NCI-H460 (cell line): ENCODE results near the gene NEK6. TPM values are rescaled to one million over a fixed set of nuclear protein-coding genes. Genes with fewer than 3 reads are reported as not detected.
A peak's percentile ranks its signal among the peaks of the same experiment; 100 is the strongest.

Experiments
- DNase-seq: peaks from one replicate; pipeline ENCODE4 v3.0.0-alpha.2; 2016; ENCODE audit warnings: low read depth; ENCODE audit errors: extremely low read depth
- total RNA-seq: library from RNA; depleted of rRNA; stranded (reverse); fragments of >200 nt; shearing (Covaris generic); gene quantifications from 2 replicates; pipeline ENCODE4 v1.2.3, GENCODE V29; 2014

NEK6 gene
- total RNA-seq, 1 experiment from 2014 or later, result 23.2 TPM

- no peak for DNase-seq
Observed at GRCh38 chr9:124292696-124293593, 35.2 kb downstream of the NEK6 start.

- DNase-seq, result no peak
Observed at GRCh38 chr9:124293718-124294506, 36.2 kb downstream of the NEK6 start.

- no peak for DNase-seq
Observed at GRCh38 chr9:124295159-124295794, 37.5 kb downstream of the NEK6 start.

GRCh38 chr9:124296094-124296493, 38.3 kb downstream of the NEK6 start:
- no peak for DNase-seq

GRCh38 chr9:124296796-124297550, 39.2 kb downstream of the NEK6 start:
- no peak for DNase-seq

GRCh38 chr9:124297551-124297901, 39.8 kb downstream of the NEK6 start:
- DNase-seq, result peak; percentile 41

DNA sequence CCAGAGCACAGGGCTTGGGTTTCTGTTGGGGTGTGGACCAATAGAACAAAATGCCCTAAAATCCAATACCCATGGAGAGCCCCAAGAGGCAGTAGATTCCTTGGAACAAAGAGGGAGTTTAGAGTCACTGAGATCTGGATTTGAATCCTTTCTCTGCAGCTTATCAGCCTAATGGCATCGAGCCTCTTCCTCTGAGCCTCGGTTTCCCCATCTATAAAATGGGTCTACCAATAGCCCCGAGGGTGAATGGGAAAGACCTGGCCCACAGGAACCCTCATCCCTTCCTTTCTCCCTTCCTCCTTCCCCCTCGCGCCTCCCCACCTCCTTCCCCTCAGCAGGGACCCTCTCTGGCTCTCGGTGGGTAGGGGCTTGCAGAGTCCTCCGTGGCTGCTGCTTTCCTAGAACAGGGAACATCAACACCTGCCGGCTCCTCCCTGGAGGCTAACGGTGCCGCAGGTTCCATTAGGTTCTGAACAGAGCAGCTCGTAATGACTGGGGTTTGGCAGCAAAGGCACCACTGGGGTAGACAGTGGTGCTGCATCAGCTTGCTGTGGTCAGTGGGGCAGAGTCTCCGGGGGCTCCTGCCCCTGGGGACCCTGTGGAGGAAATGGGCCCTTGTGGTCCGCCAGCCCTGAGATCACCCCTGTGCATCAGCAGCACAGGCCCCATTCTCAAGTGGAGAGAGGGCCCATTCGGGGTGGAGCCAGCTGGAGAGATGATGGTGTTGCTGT, 40.3 kb downstream of the NEK6 start:
- no peak for DNase-seq

- DNase-seq, result no peak
Observed at GRCh38 chr9:124298646-124299235, 41.0 kb downstream of the NEK6 start.

DNA sequence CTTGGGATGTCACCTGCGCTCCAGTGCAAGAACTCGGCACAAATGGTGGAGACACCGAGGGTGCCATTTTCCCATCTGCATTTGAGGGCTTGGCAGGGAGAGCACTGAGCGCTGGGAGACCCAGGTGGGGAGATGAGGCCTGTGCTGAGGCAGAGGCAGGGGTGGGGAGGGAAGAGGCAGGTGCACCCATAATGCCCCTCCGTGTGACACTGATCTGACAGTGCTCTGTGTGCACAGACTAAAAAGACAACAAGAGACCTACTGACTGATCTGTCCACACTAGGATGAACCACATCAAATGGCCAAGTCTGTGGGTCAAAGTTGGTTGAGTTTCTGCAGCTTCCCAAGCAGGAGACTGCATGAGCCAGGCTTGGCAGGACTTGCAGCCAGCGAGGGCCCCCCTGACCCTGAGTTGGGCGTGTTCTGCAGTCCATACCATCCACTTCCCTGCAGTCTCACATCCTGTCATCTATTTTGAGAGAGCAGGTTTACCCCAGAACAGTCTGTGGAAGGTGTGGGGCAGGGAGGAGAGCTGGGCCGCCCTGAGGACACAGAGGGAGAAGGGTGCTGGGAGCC, 41.9 kb downstream of the NEK6 start:
- DNase-seq, result no peak

DNA sequence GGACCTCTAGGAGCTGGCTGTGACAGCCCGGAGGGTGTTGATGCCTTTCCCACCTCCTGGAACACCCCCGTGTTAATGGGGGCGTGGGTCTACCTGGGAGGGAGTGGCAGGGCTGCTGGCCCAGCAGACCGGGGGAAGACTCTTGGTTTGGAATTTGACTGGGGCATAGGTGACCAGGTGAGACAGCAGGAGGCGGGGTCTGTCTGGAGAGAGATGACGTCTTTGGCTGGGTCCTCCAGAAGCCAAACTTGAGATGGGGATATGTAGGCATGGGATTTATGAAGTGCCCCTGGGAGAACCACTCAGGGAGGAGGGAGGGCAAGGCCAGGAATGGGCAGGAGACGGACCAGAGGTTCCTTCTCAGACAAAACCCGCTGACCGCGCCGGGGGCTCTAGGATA, 42.6 kb downstream of the NEK6 start:
- DNase-seq, result no peak

- no peak for DNase-seq
Observed at GRCh38 chr9:124302921-124303320, 45.2 kb downstream of the NEK6 start.

GRCh38 chr9:124303762-124304161, 46.0 kb downstream of the NEK6 start:
- no peak for DNase-seq

DNA sequence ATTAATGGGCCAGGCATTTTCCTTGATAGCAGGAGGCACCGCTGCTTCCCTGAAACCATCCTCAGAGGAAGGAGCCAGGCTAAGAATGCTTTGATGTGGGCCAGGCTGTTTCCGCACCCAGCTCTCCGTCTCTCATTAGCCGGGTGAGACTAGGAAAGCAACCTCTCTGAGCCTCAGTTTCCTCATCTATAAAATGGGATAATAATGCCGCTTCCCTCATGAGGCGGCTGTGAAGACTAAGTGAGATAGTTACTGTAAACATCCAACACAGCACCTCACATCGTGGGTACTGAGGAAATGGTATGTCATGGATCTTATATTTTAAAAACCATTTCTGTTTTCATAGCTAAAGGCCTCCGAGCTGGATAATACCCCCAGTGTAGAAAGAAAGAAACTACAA, 46.5 kb downstream of the NEK6 start:
- DNase-seq, result no peak

GRCh38 chr9:124306098-124306735, 48.5 kb downstream of the NEK6 start:
- DNase-seq, result peak; percentile 46

DNA sequence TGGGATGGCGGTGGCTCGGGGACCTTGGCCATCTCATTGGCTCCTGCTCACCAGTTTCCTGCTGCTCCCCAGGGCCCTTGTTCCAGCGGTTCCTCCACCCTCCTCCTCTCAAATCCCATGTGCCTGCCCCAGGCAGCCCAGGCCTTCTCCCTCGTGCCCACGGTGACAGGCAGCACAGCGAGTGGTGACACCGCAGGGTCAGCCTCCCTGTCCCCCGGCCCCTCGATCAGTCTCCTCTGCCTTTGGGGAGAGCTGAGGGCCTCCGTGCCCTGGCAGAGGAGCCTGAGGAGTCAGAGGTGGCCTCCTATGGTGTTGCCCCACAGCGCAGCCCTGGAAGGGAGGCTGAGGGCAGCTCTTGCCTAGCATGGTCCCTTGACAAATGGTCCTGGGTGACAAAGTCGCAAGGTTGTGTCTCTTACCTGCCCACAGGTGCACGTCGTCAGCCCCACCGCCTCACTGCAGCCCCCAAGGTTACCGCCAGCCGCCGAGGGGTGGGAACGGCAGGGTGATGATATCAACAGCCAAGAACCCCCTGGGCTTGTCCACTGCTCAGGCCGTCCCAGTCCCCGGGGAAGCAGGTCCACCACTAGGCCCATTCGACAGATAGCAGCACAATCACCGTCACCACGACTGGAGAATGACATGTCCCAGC, 49.8 kb downstream of the NEK6 start:
- DNase-seq, result no peak

GRCh38 chr9:124308606-124309491, 51.1 kb downstream of the NEK6 start:
- DNase-seq, result no peak

- peak; percentile 55 for DNase-seq
Observed at GRCh38 chr9:124309667-124310084, 51.9 kb downstream of the NEK6 start.
